ENCODE data around the gene DNAJC5. TPM values are rescaled to one million over a fixed set of nuclear protein-coding genes. Genes with fewer than 3 reads are reported as not detected.
"Not testable (repeated sequence)": the region's sequence is repeated elsewhere in the genome, so short reads cannot be mapped to it uniquely, and the experiment has no call there.

The DNAJC5 gene
- total RNA-seq, 2 experiments from 2014 or later = 32.2 to 32.5 TPM

DNA sequence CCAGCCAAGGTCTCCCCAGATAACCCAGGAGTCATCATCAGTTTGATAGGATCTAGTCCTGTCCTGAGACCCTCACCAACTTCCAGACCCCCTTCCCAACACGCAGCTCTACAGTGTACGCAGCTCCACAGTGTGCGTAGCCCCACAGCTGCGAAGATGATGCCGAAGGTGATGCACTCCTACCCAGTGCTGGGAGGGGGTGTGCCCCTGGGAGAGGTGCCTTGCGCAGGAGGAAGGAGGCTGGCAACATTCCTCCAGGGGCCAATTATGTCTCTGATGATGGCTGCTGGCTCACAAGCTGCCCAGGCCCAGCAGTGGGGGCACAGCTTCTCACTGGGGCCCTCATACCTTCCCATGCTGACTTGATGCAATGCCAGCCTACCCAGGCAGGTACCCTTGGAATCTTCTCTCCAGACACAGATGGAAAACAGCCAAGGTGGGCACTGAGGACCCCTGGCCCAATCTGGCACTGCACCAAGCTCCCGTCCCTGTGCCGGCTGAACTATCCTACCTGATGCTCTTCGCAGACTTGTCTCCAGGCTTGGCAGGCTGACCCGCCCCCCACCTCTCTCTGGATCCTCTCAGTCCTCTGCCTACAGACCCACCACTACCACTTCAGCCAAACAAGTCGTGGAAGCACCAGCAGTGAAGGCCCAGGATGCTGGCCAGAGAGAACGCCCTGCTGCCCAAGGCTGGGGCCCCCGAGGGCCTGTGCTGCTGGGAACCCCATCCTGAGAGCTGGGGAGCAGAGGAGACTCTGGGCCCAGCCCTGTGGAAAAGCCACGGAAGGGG, 73.4 kb downstream of the DNAJC5 start:
- ChIA-PET CTCF (interaction anchor here (1.1 to 1.7 kb wide), 3 partner anchors 12 to 261 kb away, joined by 3 to 5 read pairs (median 4); partner anchors contain the start of genes ARFRP1, PRPF6 and ZGPAT), POLR2A (interaction anchor here (1.1 to 2.0 kb wide), 4 partner anchors 9 to 111 kb away, joined by 3 to 8 read pairs (median 5); partner anchors contain the start of genes OPRL1, RGS19 and UCKL1)
- no peak for ATAC-seq
- intact Hi-C loops (cut with micrococcal nuclease) = no loop called here
- Mint-ChIP-seq H3K27ac (peak overlapping the region; percentile 84), H3K27me3 (no peaks in the 10 kb centered on the region), H3K9me3 (no peaks in the 10 kb centered on the region), H3K4me3 (peak overlapping the region; percentile 80), H3K36me3 (ENCODE audit: low read depth) (peaks cover 27% of the 10 kb centered on the region), H3K4me1 (ENCODE audit: low read depth) (peaks cover 12% of the 10 kb centered on the region)
- no peak for TF ChIP-seq CTCF (IDR thresholded peaks at IDR 0.05)
- peak; percentile 8 for DNase-seq

DNA sequence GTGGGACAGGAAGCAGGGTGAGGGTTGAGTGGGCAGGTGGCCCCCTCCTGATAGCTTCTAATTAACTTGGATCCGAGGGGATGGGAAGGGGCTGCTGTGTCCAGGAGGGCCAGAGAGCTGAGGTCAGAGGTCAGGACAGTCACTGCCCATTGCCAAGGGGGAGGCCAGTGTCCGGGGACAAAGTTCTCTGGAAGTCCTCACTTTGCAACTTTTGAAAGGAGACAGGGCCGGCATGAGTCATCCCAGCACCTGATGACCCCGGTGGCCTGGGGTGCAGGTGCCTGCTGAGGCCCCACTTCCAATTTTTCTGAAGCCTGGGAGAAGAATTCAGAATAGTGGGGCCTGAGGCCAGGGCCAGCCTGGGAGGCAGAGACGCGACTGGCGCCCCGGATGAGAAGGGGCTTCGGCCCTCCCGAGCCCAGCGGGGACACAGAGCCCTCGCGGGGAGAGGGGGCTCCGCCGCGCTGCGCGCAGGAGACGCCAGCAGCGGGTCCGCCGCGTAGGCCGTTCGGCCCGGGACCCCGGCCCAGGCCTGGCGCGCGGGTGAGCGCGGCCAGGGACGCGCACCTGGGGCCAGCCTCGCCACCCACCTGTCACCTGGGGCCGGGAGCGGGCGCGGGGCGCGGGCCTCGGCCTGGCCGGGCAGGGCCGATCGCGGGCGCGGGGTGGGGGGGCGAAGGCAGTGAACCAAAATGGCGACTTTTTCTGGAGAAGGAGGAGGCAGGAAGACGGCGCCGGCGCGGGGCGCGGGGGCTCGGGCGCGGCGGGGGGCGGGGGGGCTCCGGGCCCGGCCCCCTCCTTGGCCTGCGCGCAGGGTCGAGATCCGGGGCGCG, 74.2 kb downstream of the DNAJC5 start:
- intact Hi-C loops (cut with micrococcal nuclease) = no loop called here
- Mint-ChIP-seq H3K36me3 (ENCODE audit: low read depth) (peaks cover 25% of the 10 kb centered on the region), H3K4me1 (ENCODE audit: low read depth) (peaks cover 17% of the 10 kb centered on the region), H3K4me3 (peak overlapping the region; percentile 80), H3K27ac (peak overlapping the region; percentile 84), H3K27me3 (no peaks in the 10 kb centered on the region), H3K9me3 (no peaks in the 10 kb centered on the region)
- peak; percentile 50 for DNase-seq
- peak; percentile 10 for ATAC-seq
- TF ChIP-seq CTCF (IDR thresholded peaks at IDR 0.05) = no peak
- POLR2A ChIA-PET = interaction anchor here (1.1 to 2.0 kb wide), 4 partner anchors 10 to 110 kb away, joined by 3 to 8 read pairs (median 6); partner anchors contain the start of genes OPRL1, RGS19, SAMD10 and UCKL1
- CTCF ChIA-PET = interaction anchor here (1.1 to 1.7 kb wide), 3 partner anchors 11 to 262 kb away, joined by 3 to 5 read pairs (median 4); partner anchors contain the start of genes ARFRP1, PRPF6 and ZGPAT

- Mint-ChIP-seq H3K36me3 (ENCODE audit: low read depth) (peaks cover 26% of the 10 kb centered on the region), H3K9me3 (no peaks in the 10 kb centered on the region), H3K27ac (peak within 1 kb of the TSS; percentile 84), H3K4me3 (peak within 1 kb of the TSS; percentile 80), H3K4me1 (ENCODE audit: low read depth) (peaks cover 20% of the 10 kb centered on the region), H3K27me3 (no peaks in the 10 kb centered on the region)
- peak; percentile 57 for DNase-seq
- CTCF ChIA-PET = no interaction called here
- POLR2A ChIA-PET = interaction anchor here (1.7 kb wide), 2 partner anchors 9 to 11 kb away, joined by 5 to 6 read pairs; partner anchors contain the start of gene SAMD10
- intact Hi-C loops (cut with micrococcal nuclease) = loop anchor here (5.0 to 10.0 kb wide), 2 partner anchors 95 to 183 kb away; partner anchors contain the start of gene TCEA2
- peak; percentile 38 for ATAC-seq
- TF ChIP-seq CTCF (IDR thresholded peaks at IDR 0.05) = no peak
Measured at GRCh38 chr20:63969838-63970713, 75.2 kb downstream of the DNAJC5 start, which contains the start of gene ZNF512B. Gene ZNF512B, minus strand, starts transcription at chr20:63969930. Its CDS starts 1,980 bp downstream, at chr20:63967950.

DNA sequence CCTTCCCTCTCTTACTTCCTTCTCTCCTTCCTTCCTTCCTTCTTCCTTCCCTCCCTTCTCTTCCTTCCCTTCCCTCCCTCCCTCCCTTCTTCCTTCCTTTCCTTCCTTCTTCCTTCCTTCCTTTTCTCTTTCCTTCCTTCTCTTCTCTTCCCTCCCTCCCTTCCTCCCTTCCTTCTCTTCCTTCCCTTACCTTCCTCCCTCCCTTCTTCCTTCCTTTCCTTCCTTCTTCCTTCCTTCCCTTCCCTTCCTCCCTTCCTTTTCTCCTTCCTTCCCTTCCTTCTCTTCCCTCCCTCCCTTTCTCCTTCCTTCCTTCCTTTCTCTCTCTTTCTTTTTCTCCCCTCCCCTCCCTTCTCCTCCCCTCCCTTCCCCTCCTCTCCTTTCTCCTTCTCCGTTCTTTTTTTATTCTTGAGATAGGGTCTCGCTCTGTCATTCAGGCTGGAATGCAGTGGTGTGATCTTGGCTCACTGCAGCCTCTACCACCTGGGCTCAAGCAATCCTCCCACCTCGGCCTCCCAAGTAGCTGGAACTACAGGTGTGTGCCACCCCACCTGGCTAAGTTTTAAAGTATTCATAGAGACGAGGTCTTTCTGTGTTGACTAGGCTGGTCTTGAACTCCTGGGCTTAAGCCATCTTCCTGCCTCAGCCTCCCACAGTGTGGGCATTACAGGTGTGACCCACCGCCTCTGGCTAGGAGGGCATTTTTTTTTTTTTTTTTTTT, 75.9 kb downstream of the DNAJC5 start:
- ChIA-PET CTCF (no interaction called here), POLR2A (interaction anchor here (1.0 to 1.7 kb wide), 2 partner anchors 9 kb away, joined by 3 to 5 read pairs; partner anchors contain the start of gene SAMD10)
- Mint-ChIP-seq H3K9me3 (no peaks in the 10 kb centered on the region), H3K4me1 (ENCODE audit: low read depth) (peaks cover 20% of the 10 kb centered on the region), H3K4me3 (peak overlapping the region; percentile 62), H3K27ac (peak overlapping the region; percentile 15), H3K27me3 (no peaks in the 10 kb centered on the region), H3K36me3 (ENCODE audit: low read depth) (peaks cover 26% of the 10 kb centered on the region)
- intact Hi-C loops (cut with micrococcal nuclease) = loop anchor here (5.0 to 10.0 kb wide), 2 partner anchors 94 to 184 kb away; partner anchors contain the start of gene TCEA2
- ATAC-seq (no peak), DNase-seq (no peak)
- TF ChIP-seq CTCF (IDR thresholded peaks at IDR 0.05) = no peak

DNA sequence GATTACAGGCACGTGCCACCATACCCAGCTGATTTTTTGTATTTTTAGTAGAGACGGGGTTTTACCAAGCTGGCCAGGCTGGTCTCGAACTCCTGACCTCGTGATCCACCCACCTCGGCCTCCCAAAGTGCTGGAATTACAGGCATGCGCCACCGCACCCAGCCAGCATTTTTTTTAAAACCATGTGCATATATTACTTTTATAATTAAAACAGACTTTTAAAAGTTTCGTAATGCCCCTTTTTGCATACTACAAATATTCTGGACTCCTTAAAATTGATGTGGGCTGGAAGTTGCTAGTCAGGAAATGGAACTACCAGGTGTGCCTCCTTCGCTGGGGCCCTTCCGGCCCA, 77.0 kb downstream of the DNAJC5 start:
- H3K9me3 Mint-ChIP-seq, ATAC-seq, H3K4me3 Mint-ChIP-seq, POLR2A ChIA-PET, CTCF ChIA-PET, H3K27ac Mint-ChIP-seq, H3K27me3 Mint-ChIP-seq, DNase-seq: not testable (repeated sequence)
- intact Hi-C loops (cut with micrococcal nuclease) = loop anchor here (5.0 to 10.0 kb wide), 2 partner anchors 93 to 185 kb away; partner anchors contain the start of gene TCEA2
- Mint-ChIP-seq H3K4me1 (ENCODE audit: low read depth) (peaks cover 29% of the 10 kb centered on the region), H3K36me3 (ENCODE audit: low read depth) (peaks cover 23% of the 10 kb centered on the region)

Measured in activated CD8-positive, alpha-beta T cell treated with anti-CD3 and anti-CD28 coated beads for 36 hours (primary cell).